Medulla oblongata (tissue), 1 donor: Measurements from ENCODE around the gene ENOX1.
"Not testable (repeated sequence)": the region's sequence is repeated elsewhere in the genome, so short reads cannot be mapped to it uniquely, and the experiment has no call there.

ENCODE experiments used
- DNase-seq: peaks from one replicate; pipeline ENCODE4 v3.0.0-alpha.2; 2015; ENCODE audit errors: extremely low spot score

ENOX1 gene

DNA sequence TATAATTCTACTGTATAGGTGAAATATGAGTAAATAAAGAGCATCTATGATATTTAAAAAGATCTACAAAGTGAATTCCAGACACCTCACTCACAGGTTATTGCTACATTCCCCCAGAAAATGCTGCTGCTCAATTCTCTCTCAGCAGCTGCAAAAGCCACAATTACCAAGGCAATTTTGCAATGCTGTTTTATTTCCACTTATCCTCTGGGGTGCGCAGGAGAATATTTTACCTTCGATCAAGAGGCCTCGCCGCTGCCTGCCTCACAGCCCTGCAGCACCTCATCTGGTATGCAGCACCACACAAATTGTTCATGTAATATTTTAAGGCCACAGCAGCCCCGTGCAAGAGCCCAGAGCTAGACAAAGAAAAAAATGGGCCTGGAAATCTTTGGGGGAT lies 430.2 kb downstream of the ENOX1 start:
- no peak for DNase-seq

DNA sequence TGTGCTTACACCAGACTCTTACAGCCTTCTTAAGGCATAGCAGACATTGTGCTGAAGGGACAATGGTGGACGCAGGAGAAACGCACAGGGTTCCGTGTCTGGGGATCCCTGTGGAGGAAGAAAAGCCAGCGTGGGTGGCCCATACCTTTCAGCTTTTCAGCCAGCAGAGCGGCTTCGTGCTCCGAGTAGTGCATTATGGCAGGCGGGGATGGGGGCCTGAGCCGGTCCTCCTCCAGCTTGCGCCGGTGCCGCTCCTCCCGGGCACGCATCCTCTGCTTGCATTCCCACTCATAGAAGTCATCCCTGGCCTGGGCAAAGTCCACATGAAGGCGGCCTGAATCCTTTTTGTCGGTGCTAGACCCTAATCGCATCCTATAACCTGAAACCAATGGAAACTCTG lies 431.0 kb downstream of the ENOX1 start:
- no peak for DNase-seq

DNA sequence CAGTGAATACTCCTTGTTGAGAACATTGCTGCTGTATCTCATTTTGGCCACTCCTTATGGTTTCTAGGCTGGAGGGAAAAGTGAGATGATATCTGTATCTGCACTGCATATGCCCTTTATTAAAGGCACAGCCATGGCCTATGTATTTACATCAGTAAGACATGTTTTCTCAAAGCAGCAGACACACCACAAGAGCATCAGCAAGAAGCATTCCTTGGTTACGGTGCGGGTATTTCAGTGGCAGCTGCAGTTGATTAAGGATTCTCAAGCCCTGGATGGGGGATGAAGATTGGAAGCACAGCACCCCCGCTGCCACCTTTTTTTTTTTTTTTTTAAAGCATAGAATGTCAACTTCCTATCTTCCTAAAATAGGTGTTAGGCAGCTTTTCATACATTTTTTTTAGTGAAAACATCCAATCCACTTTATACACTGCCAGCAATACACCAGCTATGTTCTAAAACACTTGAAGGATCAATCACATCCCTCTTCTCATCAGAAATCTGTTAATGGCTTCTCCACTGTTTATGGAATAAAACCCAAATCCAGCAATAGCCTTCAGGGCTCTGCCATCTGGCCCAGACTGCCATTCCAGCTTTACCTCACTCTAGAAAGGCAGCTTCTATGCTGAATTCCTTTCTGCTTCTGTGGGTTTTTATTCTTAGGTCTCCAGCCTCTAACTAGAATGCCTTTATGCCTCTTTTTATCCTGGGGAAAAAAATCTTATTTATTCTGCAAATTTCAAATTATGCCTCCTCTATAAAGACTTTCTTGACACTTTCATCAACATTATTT lies 432.4 kb downstream of the ENOX1 start:
- no peak for DNase-seq

DNA sequence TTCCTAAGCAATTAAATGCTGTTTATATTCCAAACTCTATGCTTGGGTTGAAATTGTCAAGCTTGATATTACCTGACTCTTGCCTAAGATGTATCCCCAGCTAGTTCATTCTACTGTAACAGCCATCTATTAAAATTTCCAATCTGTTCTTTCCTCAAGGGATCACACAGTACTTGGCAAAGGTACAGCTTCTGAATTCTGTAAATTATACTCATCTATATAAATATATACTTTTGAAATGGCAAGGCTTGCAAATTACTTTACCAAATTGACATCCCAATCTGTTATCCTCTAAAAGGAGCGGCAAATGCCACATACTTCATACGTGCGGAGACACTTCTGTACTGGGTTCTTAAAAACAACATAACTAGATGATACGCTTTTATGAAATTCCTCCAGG lies 433.1 kb downstream of the ENOX1 start:
- DNase-seq, result no peak

DNA sequence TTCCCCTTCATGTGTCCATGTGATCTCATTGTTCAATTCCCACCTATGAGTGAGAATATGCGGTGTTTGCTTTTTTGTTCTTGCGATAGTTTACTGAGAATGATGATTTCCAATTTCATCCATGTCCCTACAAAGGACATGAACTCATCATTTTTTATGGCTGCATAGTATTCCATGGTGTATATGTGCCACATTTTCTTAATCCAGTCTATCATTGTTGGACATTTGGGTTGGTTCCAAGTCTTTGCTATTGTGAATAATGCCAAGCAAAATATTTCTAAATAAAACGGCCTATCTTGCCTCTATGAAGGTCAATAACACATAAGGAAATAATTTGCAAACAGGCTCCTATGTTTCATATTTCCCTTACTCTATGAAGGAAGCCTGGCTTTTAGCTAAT lies 435.2 kb downstream of the ENOX1 start:
- not testable (repeated sequence) for DNase-seq

DNA sequence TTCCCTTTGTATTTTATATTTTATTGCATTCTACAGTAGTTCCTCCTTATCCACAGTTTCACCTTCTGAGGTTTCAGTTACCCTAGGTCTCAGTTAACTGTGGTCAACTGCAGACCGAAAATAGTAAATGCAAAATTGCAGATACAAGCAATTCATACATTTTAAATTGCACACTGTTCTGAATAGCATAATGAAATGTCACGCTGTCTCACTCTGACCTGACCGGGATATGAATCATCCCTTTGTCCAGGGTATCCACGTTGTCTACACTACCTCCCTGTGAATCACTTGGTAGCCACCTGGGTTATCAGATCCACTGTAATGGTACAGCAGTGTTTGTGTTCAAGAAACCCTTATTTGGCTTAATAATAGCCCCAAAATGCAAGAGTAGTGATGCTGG lies 438.4 kb downstream of the ENOX1 start:
- no peak for DNase-seq

DNA sequence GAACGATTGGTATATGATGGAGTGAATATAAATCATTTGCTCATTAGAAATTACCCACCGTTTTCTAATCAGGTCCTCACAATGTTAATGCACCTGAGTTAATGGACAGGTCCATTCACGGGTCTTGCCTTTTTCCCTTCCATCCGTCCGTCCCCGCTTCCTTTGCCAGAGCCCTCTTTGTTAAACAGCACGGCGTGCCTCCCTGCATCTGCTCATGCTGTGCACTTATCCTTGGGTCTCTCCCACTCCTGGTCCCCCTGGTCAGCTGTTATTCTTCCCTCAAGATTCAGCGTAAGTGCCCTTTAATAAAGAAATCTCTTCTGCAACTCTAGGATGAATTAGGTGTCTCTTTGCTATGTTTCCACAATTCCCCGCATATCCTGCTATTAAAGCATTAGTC lies 438.9 kb downstream of the ENOX1 start:
- no peak for DNase-seq

DNA sequence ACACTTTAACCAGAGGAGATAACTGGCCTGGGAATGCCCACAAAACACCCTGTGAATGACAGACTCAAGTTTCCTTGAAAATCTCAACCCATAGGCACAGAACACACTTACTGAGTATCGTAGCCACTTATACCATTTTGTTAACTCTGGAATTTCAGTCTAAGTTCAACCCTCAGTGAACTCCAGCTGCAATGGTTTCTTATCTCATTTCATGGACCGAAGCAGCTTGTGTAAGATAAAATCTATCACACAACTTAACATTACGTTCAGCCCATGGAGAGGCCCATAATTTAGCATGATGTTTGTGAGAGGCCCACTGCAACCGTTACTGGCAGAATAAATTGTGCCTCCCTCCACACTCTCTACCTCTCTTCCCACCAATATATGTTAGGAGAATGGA lies 440.3 kb downstream of the ENOX1 start:
- DNase-seq, result no peak

DNA sequence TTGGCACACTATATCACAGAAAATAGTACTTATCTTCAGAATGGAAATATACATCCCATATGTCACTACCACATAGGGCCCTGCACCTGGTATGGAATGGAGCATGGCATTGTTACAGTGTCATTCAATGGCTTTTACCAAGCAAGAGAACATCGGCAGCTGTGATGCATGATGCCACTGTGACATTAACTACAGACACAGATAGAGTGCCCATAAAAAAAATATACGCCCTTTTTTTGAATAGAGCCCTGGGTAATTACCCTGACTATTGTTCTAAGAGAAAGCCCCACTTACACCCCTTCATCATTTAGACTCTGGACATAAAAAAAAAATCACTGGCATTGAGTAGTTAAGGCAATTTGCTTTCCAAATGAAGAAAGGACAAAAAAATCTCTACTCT lies 443.1 kb downstream of the ENOX1 start:
- DNase-seq, result no peak

DNA sequence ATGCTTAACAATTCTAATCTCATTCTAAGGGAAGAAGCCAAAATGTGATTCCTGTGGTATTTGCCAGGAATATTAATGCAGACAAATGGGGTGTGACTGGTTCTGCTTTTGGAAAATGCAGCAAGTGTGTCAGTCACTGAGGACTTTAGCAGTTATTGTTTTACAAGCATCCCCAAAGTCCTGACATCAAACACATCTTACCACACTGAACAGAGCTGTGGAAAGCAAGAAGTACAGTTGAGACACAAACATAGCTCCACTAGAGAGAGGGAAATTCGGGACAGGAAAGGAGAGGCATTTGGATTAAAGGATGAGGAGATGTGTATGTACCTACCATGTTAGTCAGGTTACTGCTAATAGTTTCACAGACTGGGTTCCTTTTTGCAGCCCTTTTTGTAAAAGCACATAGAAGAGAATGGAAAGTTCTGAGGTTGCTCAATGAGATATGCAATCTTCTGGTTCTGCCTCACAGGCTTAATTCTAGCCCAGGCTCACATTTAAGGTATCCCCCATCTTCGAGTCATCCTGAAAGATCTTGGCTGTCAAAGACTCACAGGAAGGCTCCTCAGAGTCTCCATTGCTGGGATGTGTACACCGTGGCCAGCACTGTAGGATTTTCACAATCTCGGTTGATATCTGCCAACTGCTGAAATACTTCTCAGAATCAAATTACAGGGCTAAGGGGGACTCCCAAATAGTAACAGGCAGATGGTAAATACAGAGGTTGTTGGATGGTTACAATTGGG lies 446.8 kb downstream of the ENOX1 start:
- no peak for DNase-seq

DNA sequence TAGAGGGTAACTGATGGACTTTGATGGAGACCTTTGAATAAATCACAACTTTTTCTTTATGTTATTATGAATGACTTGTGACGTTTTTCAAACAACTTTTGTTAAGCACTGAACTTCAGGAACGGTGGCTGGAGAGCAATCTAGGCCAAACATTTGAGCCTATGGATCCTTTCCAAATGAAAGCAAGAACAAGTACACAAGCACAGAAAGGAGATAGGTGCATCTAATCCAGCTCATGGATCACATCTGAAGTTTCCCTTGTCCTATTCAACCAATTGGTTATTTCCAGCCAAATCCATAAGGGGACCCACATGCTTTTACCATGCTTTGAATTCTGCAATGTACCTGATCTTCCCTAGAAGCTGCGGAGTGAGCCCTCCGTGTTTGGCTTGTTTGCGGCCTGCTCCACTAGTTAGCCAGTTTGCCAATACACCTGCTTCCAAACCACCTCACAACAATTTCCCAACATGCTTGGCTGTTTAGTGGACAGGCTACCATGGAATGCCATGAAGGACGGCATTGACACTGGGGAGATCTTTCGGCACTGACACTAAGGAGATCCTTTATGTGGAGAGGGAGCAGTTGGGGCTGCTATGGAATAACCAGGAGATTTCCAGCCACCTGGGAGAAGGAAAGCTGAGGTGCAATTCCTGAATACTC lies 447.5 kb downstream of the ENOX1 start:
- DNase-seq, result no peak

DNA sequence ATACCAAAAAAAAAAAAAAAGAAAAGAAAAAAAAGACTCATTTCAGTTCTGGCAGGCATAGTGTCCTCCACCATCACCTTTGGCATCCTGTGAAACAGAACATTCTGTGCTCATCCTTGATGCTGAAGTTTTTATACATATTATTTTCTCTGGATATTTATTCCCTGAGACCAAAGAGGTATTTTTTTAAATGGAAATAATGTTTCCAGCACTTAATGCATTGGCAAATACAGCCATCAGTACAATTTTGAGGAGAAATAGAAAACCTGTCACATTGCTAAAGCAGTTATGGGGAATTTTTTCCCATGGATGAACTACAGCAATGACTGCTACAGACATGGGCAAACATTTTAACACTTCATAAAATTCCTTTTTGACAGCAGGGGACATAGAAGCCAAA lies 451.0 kb downstream of the ENOX1 start:
- DNase-seq, result no peak

DNA sequence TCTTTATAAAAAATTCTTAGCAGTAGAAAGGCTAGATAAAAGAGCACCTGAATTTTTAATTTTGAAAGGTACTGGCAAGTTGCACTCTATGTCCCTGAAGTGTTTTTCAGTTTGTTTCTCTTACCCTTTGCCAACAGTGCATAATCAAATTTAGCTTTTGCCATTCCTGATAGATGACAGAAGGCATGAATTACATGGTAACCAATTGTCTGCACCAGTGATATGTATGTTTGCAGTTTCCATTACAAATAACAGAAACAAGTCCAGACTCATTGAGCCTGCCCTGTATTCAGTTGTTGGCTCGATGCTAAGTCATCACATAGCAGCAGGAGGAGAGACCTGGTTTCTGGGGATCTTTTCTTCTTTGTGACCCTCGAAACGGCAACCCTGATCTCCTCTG lies 453.6 kb downstream of the ENOX1 start:
- no peak for DNase-seq

DNA sequence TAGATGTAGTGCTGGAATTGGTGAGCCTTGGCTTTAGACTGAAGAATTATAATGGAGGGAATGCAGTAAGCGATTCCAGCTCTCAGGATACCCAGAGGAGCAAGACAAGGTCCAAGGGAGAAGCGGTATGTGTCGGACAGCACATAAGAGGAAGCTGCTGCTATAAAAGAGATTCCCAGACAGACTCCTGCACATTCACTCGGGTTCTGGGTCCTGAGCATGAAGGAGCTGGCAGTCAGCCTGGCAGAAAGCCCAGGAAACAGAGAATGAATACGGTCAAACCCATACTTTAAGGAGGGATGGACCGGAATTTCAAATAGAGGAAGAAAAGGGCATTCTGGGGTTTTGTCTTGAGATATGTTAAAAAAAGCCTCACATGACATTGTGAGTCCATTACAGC lies 455.1 kb downstream of the ENOX1 start:
- peak; percentile 89 for DNase-seq

DNA sequence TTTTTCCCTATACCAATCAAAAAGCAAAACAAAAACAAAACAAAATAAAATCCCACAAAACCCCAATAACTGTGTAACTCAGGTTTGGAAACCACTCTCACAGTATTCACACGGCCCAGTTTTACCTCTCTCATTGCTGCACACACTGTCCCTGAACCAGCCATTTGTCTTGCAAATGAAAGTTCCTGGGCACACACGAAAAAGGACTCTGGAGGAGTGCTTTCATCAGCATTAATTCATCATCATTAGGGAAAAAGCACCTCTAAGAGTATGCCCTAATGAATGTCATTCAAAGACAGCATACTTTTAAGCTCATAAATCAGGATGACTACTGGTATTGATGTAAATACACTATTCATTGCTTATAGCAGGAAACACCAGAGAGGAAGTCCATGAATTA lies 457.1 kb downstream of the ENOX1 start:
- DNase-seq, result peak; percentile 32

DNA sequence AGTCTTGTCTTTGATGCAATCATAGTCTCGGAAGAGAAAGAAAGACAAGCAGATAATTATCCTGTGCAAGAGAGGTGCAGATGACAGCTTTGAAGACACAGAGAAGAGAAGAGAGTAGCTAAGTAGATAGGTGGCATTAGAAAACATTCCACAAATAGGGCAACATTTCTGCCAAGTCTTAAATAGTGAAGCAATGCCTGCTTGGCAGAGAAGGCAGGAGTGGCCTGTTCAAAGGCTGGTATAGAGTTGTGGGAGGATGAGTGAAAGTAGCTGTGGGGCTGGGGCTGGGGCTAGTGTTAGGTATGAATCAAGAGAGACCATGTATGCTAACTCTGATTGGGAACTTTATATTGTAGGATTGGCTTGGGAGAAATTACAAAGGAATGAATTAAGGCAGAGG lies 457.9 kb downstream of the ENOX1 start:
- no peak for DNase-seq

DNA sequence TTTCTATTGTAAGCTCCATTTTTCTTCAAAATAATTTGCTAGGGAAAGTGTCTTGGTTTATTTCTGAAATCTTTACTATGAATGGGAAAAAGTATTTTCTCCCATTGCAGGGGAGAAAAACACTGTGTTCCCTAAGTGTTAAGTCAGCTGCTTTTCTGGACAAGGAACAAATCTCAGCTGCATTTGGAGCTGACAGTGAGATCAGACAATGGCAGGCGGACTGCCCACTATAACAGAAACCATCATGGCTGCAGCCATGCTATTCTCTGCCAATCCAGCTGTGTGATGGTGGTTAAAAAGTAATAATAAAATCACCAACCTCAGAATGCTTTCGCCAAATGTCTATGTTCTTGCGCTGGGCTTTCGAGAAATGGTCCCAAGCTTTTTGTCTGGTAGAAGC lies 460.7 kb downstream of the ENOX1 start:
- DNase-seq, result peak; percentile 74

DNA sequence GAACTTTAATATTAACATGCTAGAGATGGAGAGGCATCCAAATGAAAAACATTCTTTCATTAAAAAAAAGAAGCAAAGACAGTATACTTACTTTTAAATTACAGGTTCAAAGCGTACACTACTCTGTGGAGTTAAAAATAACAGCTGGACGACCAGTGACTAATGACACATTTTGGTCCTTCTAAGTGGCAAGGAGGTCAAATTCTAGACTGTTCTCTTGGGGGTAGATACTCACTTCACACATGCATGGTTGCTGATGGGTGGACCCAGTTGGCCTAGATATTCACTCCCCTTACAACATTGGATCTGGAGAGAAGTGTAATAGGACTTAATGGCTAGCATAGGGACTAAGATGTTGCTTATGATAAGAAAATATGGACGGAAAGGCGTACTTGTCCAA lies 461.1 kb downstream of the ENOX1 start:
- no peak for DNase-seq

DNA sequence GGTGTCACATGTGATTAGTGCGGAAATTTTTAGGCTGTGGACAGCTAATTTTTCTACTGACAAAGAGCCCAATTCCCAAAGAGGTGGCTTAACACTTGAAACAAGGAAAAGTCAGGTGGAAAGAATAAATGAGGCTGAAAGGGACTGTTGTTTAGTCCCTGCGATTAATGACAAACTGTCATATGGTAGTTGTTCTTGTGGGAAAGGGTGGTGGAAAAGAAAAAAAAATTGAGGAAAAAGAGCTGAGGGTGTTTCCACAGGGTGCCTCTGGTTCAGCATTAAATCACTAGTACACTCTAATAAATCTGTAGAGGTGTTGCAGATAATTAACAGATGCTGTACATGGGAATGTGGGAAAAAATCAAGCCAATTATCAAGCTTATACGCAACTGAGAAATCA lies 462.6 kb downstream of the ENOX1 start:
- DNase-seq, result no peak

DNA sequence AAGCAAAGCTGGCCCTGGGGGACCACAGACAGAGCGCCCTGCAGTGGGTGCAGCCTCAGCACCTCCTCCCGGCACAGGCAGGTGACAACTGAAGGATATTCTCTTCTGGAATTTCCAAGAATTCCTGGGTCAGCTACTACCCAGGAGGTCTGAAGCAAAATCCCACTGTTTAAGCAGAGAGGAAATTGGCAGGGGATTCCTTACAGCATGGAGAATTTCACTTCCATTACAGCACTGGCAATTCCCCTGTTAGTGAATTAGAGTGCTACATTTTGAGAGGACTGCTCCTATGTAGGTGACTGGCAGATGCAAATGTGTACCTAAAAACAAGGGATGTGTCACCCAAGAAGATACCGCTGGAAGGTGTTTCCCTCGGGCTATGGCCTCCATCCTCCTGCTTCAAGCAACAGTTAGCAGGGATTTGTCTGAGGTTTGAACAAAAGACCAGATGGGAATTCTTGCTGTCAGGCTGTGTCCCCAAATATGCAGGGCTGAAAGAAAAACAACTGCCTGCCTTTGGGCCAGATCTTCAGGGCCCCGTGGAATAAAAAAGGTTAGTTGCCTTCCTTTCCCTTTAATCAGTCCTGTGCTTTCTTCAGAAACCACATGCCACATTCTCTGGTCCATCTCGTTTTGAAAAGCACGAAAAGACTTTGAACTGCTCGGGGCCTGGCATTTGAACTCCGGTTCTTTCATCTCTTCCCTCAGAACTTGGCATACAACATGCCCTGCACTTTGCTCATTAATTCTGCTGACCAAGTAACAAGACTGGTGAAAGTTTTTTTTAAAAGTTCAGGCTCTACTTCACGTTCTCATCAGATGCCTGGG lies 466.9 kb downstream of the ENOX1 start:
- DNase-seq, result no peak

DNA sequence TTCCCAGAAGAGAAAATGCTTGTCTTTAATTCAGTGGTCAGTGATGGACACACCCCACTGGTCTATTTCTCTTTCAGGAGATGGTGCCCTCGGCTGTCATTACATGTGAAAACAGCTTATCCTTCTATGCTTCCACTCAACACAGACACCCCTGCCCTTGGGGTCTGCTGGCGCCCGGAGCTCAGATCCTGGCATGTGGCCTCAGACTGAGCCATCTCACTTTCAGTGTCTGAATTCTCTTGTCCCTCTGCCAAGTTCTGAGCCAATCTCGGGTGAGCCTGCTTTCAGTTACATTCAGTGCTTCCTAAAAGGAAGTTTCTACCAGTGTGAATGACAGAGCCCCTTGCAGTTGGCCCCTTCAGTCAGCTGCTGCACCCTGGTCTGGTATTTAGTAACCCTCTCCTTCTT lies 469.8 kb downstream of the ENOX1 start:
- DNase-seq, result peak; percentile 80

DNA sequence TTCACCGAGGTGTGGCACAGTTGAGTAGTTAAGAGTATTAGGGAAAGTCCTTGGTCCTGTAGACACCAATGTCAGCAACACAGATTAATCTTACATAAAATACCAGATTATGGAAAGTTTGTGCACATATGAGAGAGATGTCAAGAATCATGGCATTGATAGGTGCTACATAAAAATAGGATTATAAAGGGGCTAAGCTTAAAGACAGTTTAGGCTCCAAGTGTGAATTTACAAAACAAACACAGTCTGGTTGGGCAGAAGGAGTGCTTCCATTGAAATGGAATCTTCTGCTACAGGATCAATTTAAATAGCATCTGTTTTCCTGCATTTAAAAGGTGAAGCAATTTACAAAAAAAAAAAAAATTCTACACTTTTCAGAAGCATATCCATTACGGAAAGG lies 470.5 kb downstream of the ENOX1 start:
- no peak for DNase-seq
